ENCODE results near the gene PHLPP1. TPM values are rescaled to one million over a fixed set of nuclear protein-coding genes. Genes with fewer than 3 reads are reported as not detected.

Gene PHLPP1
- total and polyA plus RNA-seq, 4 experiments from 2014 or later, result 0.36 to 7.8 (median 6.3) TPM; not detected in 1

DNA sequence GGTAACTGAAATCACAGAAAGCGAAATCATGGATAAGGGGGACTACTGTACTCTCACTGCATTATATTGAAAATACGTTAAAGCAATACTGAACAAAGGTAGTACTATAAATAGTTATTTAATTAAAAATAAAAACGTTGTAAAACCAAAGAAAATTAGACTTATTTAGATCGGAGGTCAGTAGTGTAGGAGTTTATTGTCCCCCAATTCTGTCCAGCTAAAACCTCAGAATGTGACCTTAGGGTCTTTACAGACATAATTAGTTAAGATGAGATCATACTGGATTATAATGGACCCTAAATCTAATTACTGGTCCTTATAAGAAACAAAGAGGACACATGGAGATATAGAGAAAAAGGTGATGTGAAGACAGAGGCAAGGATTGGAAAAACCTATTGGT lies 95.3 kb downstream of the PHLPP1 start:
- H3K4me1 Mint-ChIP-seq, result peaks cover 0 to 3% (median under 1%) of the 10 kb centered on the region in 4 donors
- intact Hi-C loops (cut with micrococcal nuclease), result no loop called here

DNA sequence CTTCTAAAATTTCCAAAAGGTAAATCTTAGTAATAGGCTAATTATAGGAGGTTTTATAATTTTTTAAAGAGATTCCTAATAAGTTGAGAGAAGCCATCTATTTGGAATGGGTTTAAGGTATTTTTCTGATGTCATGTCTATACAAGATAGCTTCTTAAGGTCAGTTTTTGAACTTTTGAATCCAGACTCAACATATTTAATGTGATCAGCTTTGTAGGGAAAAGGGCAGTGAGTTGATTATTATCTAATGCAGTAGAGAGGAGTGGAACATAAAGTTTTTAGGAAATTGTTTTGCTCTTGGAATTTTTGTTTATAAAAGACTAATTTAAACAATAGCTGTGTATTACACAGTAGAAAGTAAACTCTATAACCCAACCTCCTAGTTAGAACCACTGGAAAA lies 96.3 kb downstream of the PHLPP1 start:
- Mint-ChIP-seq H3K4me3 (no peak overlapping the region), H3K27ac (no peak overlapping the region), H3K4me1 (peaks cover 0 to 3% (median 1%) of the 10 kb centered on the region in 4 donors), H3K9me3 (peaks cover 0 to 1% (median 0%) of the 10 kb centered on the region in 8 donors), H3K36me3 (peaks cover 0 to 5% of the 10 kb centered on the region in 2 donors), H3K27me3 (peaks cover 0 to 2% of the 10 kb centered on the region in 2 donors)
- CTCF ChIA-PET (ENCODE audit: partially characterized antibody), result no interaction called here
- DNase-seq, result no peak
- no peaks in the 10 kb centered on the region for H3K36me3 ChIP-seq (ENCODE audit: insufficient read depth, low read length)
- POLR2A ChIA-PET (ENCODE audit: partially characterized antibody), result no interaction called here
- H3K27me3 ChIP-seq (ENCODE audit: insufficient read depth, low read length), result no peaks in the 10 kb centered on the region
- no peaks in the 10 kb centered on the region for H3K9me3 ChIP-seq (ENCODE audit: control insufficient read depth in 1 of 2, low read length in 2 of 2)
- H3K4me3 ChIP-seq (ENCODE audit: low read length in 2 of 2), result no peak overlapping the region
- H3K4me1 ChIP-seq (ENCODE audit: insufficient read depth, low read length), result no peaks in the 10 kb centered on the region
- H3K27ac ChIP-seq (ENCODE audit: low read depth, low read length), result no peak overlapping the region
- intact Hi-C loops (cut with micrococcal nuclease), result no loop called here

More for the DNA sequence above, 95.3 kb downstream of the PHLPP1 start:
- no peak for DNase-seq
- Histone ChIP-seq H3K27me3 (ENCODE audit: insufficient read depth, low read length) (no peaks in the 10 kb centered on the region), H3K27ac (ENCODE audit: low read depth, low read length) (no peak overlapping the region), H3K4me3 (ENCODE audit: low read length in 2 of 2) (no peak overlapping the region), H3K36me3 (ENCODE audit: insufficient read depth, low read length) (no peaks in the 10 kb centered on the region), H3K9me3 (ENCODE audit: control insufficient read depth in 1 of 2, low read length in 2 of 2) (no peaks in the 10 kb centered on the region), H3K4me1 (ENCODE audit: insufficient read depth, low read length) (no peaks in the 10 kb centered on the region)
- H3K4me3 Mint-ChIP-seq, result no peak overlapping the region
- no peak overlapping the region for H3K27ac Mint-ChIP-seq
- H3K36me3 Mint-ChIP-seq, result peaks cover 0 to 5% of the 10 kb centered on the region in 2 donors
- peaks cover 0 to 2% of the 10 kb centered on the region in 2 donors for H3K27me3 Mint-ChIP-seq
- ChIA-PET POLR2A (ENCODE audit: partially characterized antibody) (no interaction called here), CTCF (ENCODE audit: partially characterized antibody) (no interaction called here)
- peaks cover 0 to 1% (median 0%) of the 10 kb centered on the region in 8 donors for H3K9me3 Mint-ChIP-seq

DNA sequence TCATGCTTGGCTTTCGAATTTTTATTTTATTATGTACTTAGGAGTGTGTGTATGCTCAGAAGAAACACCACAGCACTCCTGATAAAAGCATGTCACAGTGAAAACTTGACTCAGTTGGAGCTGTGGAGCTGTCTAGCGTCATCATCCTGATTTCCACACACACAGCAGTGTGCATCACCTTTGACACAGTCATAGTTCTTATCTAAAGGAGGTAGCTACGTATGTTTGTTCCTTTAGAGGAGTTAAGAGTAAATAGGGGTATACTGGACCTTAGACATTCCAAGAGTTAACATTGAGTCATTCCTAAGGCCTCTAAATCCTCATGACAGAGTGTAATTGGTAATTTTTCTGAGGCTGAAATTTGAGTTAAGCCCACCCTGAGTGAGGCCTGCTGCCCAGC lies 96.9 kb downstream of the PHLPP1 start:
- H3K4me3 ChIP-seq (ENCODE audit: low read length in 2 of 2), result no peak overlapping the region
- H3K36me3 ChIP-seq (ENCODE audit: insufficient read depth, low read length), result no peaks in the 10 kb centered on the region
- POLR2A ChIA-PET (ENCODE audit: partially characterized antibody), result no interaction called here
- H3K27ac Mint-ChIP-seq, result no peak overlapping the region
- peaks cover 0 to 1% (median 0%) of the 10 kb centered on the region in 8 donors for H3K9me3 Mint-ChIP-seq
- peaks cover 0 to 5% of the 10 kb centered on the region in 2 donors for H3K36me3 Mint-ChIP-seq
- intact Hi-C loops (cut with micrococcal nuclease), result no loop called here
- H3K27me3 Mint-ChIP-seq, result peaks cover 0 to 2% of the 10 kb centered on the region in 2 donors
- H3K27me3 ChIP-seq (ENCODE audit: insufficient read depth, low read length), result no peaks in the 10 kb centered on the region
- no peak overlapping the region for H3K27ac ChIP-seq (ENCODE audit: low read depth, low read length)
- H3K4me3 Mint-ChIP-seq, result no peak overlapping the region
- no peaks in the 10 kb centered on the region for H3K9me3 ChIP-seq (ENCODE audit: control insufficient read depth in 1 of 2, low read length in 2 of 2)
- no peaks in the 10 kb centered on the region for H3K4me1 ChIP-seq (ENCODE audit: insufficient read depth, low read length)
- CTCF ChIA-PET (ENCODE audit: partially characterized antibody), result no interaction called here
- DNase-seq, result no peak
- H3K4me1 Mint-ChIP-seq, result peaks cover 0 to 3% (median 1%) of the 10 kb centered on the region in 4 donors

DNA sequence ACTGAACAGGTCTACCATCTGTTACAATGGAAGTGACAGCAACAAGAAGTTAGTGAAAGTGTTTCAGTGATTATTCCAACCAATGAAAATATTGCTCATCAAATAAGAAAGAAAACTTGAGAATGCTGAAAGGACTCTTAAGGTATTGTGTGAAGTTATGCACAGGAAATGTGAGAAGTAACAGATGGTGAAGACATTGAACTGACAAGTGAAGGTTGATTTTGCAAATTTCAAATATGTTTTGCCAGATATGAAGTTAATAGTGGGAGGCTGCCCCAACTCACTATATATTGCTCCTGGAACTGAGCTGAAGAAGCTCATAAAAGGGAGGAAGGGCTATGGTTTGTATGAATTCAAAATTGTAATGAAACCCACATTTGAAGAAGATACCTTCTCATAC lies 97.5 kb downstream of the PHLPP1 start:
- no peak overlapping the region for H3K4me3 Mint-ChIP-seq
- peaks cover 0 to 3% (median 1%) of the 10 kb centered on the region in 4 donors for H3K4me1 Mint-ChIP-seq
- no peak overlapping the region for H3K4me3 ChIP-seq (ENCODE audit: low read length in 2 of 2)
- peaks cover 0 to 4% of the 10 kb centered on the region in 2 donors for H3K36me3 Mint-ChIP-seq
- intact Hi-C loops (cut with micrococcal nuclease), result no loop called here
- DNase-seq, result no peak
- peaks cover 0 to under 1% (median 0%) of the 10 kb centered on the region in 8 donors for H3K9me3 Mint-ChIP-seq
- ChIA-PET CTCF (ENCODE audit: partially characterized antibody) (no interaction called here), POLR2A (ENCODE audit: partially characterized antibody) (no interaction called here)
- H3K4me1 ChIP-seq (ENCODE audit: insufficient read depth, low read length), result no peaks in the 10 kb centered on the region
- no peak overlapping the region for H3K27ac Mint-ChIP-seq
- H3K36me3 ChIP-seq (ENCODE audit: insufficient read depth, low read length), result no peaks in the 10 kb centered on the region
- no peaks in the 10 kb centered on the region for H3K9me3 ChIP-seq (ENCODE audit: control insufficient read depth in 1 of 2, low read length in 2 of 2)
- H3K27ac ChIP-seq (ENCODE audit: low read depth, low read length), result no peak overlapping the region
- peaks cover 0 to 2% of the 10 kb centered on the region in 2 donors for H3K27me3 Mint-ChIP-seq
- no peaks in the 10 kb centered on the region for H3K27me3 ChIP-seq (ENCODE audit: insufficient read depth, low read length)

DNA sequence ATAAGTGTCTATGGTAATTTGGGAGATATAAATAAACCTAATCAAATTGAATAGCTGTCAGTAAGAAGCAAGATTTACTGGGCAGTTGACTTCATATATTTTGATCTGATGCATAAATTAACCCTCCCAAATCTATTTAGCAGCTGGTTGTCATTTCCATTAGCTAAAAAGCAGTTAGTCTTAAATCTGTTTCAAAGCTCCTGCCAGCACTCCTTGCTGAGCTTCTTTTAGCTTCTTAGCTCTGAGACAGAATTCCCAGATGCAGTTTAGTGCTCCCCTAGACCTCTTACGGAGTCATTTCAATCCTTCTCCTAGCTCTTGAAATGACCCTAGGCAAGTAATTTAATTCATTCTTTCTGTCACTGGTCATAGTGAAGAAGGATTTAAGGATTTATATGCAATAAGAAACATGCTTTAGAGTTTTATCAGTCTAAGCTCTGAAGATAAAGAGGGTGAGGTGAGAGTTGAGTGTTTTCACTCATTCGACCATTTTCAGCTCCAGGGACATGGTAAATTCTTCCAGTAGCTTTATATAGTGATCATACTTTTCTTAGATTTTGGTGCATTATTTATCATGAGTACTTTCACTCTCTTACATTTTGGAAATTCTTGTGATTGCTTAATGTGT lies 98.9 kb downstream of the PHLPP1 start:
- Histone ChIP-seq H3K27me3 (ENCODE audit: insufficient read depth, low read length) (no peaks in the 10 kb centered on the region), H3K4me3 (ENCODE audit: low read length in 2 of 2) (no peak overlapping the region), H3K36me3 (ENCODE audit: insufficient read depth, low read length) (no peaks in the 10 kb centered on the region), H3K27ac (ENCODE audit: low read depth, low read length) (no peak overlapping the region), H3K9me3 (ENCODE audit: control insufficient read depth in 1 of 2, low read length in 2 of 2) (no peaks in the 10 kb centered on the region), H3K4me1 (ENCODE audit: insufficient read depth, low read length) (no peaks in the 10 kb centered on the region)
- no peak overlapping the region for H3K4me3 Mint-ChIP-seq
- peak overlapping the region in 1 of 7 donors; percentile 29 for H3K27ac Mint-ChIP-seq
- no peak for DNase-seq
- ChIA-PET CTCF (ENCODE audit: partially characterized antibody) (interaction anchor here (0.7 kb wide), 1 partner anchor 64 kb away, joined by 3 read pairs; no protein-coding TSS in a partner anchor), POLR2A (ENCODE audit: partially characterized antibody) (no interaction called here)
- peaks cover 0 to 3% (median 1%) of the 10 kb centered on the region in 4 donors for H3K4me1 Mint-ChIP-seq
- H3K9me3 Mint-ChIP-seq, result no peaks in the 10 kb centered on the region
- H3K27me3 Mint-ChIP-seq, result peaks cover 0 to 2% of the 10 kb centered on the region in 2 donors
- intact Hi-C loops (cut with micrococcal nuclease), result no loop called here
- no peaks in the 10 kb centered on the region for H3K36me3 Mint-ChIP-seq

DNA sequence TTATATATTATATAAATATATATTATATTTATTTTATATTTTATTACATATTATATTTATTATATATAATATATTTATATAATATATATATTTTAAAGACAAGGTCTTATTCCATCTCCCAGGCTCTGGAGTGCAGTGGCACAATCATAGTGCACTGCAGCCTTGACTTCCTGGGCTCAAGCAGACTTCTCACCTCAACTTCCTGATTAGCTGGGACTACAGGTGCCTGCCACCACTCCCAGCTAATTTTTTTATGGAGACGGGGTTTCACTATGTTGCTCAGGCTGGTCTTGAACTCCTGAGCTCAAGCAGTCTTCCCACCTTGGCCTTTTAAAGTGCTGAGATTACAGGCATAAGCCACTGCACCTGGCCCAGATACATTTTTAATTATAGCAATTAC lies 110.0 kb downstream of the PHLPP1 start:
- H3K27ac ChIP-seq (ENCODE audit: low read depth, low read length), result no peak overlapping the region
- H3K27me3 Mint-ChIP-seq, result peaks cover 0 to 1% of the 10 kb centered on the region in 2 donors
- ChIA-PET CTCF (ENCODE audit: partially characterized antibody) (interaction anchor here (1.1 kb wide), 1 partner anchor 30 kb away, joined by 4 read pairs; no protein-coding TSS in a partner anchor), POLR2A (ENCODE audit: partially characterized antibody) (no interaction called here)
- DNase-seq, result no peak
- H3K27me3 ChIP-seq (ENCODE audit: insufficient read depth, low read length), result no peaks in the 10 kb centered on the region
- no peak overlapping the region for H3K4me3 Mint-ChIP-seq
- no peak overlapping the region for H3K27ac Mint-ChIP-seq
- no peaks in the 10 kb centered on the region for H3K36me3 ChIP-seq (ENCODE audit: insufficient read depth, low read length)
- H3K4me1 Mint-ChIP-seq, result no peaks in the 10 kb centered on the region
- no peak overlapping the region for H3K4me3 ChIP-seq (ENCODE audit: low read length in 2 of 2)
- intact Hi-C loops (cut with micrococcal nuclease), result no loop called here
- H3K9me3 ChIP-seq (ENCODE audit: control insufficient read depth in 1 of 2, low read length in 2 of 2), result no peaks in the 10 kb centered on the region
- no peaks in the 10 kb centered on the region for H3K4me1 ChIP-seq (ENCODE audit: insufficient read depth, low read length)
- H3K36me3 Mint-ChIP-seq, result peaks cover 2 to 4% of the 10 kb centered on the region in 2 donors
- H3K9me3 Mint-ChIP-seq, result no peaks in the 10 kb centered on the region

DNA sequence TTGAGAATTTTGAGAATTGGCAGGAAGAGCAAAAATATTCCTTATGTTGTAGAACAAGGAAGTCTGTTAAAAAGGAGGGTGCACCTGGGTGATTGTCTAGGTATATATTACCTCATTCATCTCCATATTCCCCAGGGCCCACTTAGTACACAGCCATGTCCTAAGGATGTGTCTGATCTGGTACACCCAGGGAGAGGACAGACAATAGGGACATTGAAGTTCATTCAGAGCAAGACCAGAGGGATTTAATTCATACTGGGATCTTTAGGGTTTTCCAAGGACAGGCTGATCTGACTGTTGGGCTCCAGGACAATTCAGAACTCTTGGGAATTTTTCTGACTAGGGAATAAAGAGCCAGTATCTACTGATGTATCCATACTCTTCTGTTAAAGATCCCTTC lies 112.1 kb downstream of the PHLPP1 start:
- Mint-ChIP-seq H3K27ac (no peak overlapping the region), H3K4me3 (no peak overlapping the region)

More for the DNA sequence above, 112.1 kb downstream of the PHLPP1 start:
- Histone ChIP-seq H3K4me1 (ENCODE audit: insufficient read depth, low read length) (no peaks in the 10 kb centered on the region), H3K9me3 (ENCODE audit: control insufficient read depth in 1 of 2, low read length in 2 of 2) (no peaks in the 10 kb centered on the region), H3K36me3 (ENCODE audit: insufficient read depth, low read length) (no peaks in the 10 kb centered on the region), H3K27me3 (ENCODE audit: insufficient read depth, low read length) (no peaks in the 10 kb centered on the region), H3K27ac (ENCODE audit: low read depth, low read length) (no peak overlapping the region), H3K4me3 (ENCODE audit: low read length in 2 of 2) (no peak overlapping the region)
- Mint-ChIP-seq H3K9me3 (no peaks in the 10 kb centered on the region), H3K36me3 (peaks cover 6 to 9% of the 10 kb centered on the region in 2 donors), H3K27me3 (no peaks in the 10 kb centered on the region), H3K4me1 (no peaks in the 10 kb centered on the region)
- intact Hi-C loops (cut with micrococcal nuclease), result no loop called here
- ChIA-PET POLR2A (ENCODE audit: partially characterized antibody) (no interaction called here), CTCF (ENCODE audit: partially characterized antibody) (no interaction called here)
- no peak for DNase-seq
